ENCODE results near the gene GET3. TPM values are rescaled to one million over a fixed set of nuclear protein-coding genes. Genes with fewer than 3 reads are reported as not detected.

The GET3 gene
- total and polyA plus RNA-seq, 2 donors (not counting 3 experiments of a cell fraction or from before 2014, with no cell fraction given): 74.8 to 197 TPM

- intact Hi-C loops (cut with micrococcal nuclease): loop anchor here (10.0 kb wide), 1 partner anchor 115 kb away; the partner anchor contains the start of genes ZNF490 and ZNF791
- Histone ChIP-seq H3K4me3 (replicated peaks in 1 of 3; ENCODE audit: insufficient read depth in 1 of 3, low read depth in 1 of 3, low read length in 3 of 3) (no peak overlapping the region), H3K9me3 (replicated peaks; ENCODE audit: control insufficient read depth, insufficient read depth, low read length) (no peaks in the 10 kb centered on the region), H3K4me1 (ENCODE audit: control insufficient read depth, extremely low read depth, insufficient read depth, low read length) (peaks cover 13% of the 10 kb centered on the region), H3K9me1 (replicated peaks; ENCODE audit: control insufficient read depth, extremely low read depth, insufficient read depth, low read length) (no peaks in the 10 kb centered on the region), H3K36me3 (ENCODE audit: control insufficient read depth in 2 of 2, extremely low read depth in 1 of 2, insufficient read depth in 2 of 2, low read length in 2 of 2) (peaks cover 9 to 31% of the 10 kb centered on the region in 2 experiments), H3K79me2 (ENCODE audit: control insufficient read depth, insufficient read depth, low read length) (peaks cover 45% of the 10 kb centered on the region), H3K27me3 (ENCODE audit: control insufficient read depth in 2 of 2, insufficient read depth in 2 of 2, low read length in 2 of 2) (no peaks in the 10 kb centered on the region), H4K20me1 (replicated peaks; ENCODE audit: control insufficient read depth, extremely low read depth, insufficient read depth, low read length) (no peaks in the 10 kb centered on the region), H3K27ac (ENCODE audit: insufficient read depth, low read depth, low read length) (no peak overlapping the region), H3K9ac (replicated peaks; ENCODE audit: extremely low read depth, insufficient read depth, low read length) (no peak overlapping the region), H3K4me2 (ENCODE audit: insufficient read depth, low read length) (no peak overlapping the region), H2AFZ (ENCODE audit: low read depth, low read length) (no peak overlapping the region)
- dilution Hi-C loops (cut with MboI; ENCODE audit: extremely low pct_ligation_motif_present, low sequenced_read_pairs): no loop called here
- ChIA-PET POLR2A (no interaction called here), CTCF (interaction anchor here (1.7 kb wide), 1 partner anchor 30 kb away, joined by 3 read pairs; no protein-coding TSS in a partner anchor)
- no peak for FAIRE-seq
- no TSS peak for BruUV-seq (replicated peaks)
- no peak for TF ChIP-seq EZH2 (IDR thresholded peaks at IDR 0.05; ENCODE audit: borderline replicate concordance, low read depth, low read length, severe bottlenecking)
- no peak for TF ChIP-seq POLR2A (IDR thresholded peaks at IDR 0.05; ENCODE audit: low read depth, low read length)
- TF ChIP-seq, protein P1, sequence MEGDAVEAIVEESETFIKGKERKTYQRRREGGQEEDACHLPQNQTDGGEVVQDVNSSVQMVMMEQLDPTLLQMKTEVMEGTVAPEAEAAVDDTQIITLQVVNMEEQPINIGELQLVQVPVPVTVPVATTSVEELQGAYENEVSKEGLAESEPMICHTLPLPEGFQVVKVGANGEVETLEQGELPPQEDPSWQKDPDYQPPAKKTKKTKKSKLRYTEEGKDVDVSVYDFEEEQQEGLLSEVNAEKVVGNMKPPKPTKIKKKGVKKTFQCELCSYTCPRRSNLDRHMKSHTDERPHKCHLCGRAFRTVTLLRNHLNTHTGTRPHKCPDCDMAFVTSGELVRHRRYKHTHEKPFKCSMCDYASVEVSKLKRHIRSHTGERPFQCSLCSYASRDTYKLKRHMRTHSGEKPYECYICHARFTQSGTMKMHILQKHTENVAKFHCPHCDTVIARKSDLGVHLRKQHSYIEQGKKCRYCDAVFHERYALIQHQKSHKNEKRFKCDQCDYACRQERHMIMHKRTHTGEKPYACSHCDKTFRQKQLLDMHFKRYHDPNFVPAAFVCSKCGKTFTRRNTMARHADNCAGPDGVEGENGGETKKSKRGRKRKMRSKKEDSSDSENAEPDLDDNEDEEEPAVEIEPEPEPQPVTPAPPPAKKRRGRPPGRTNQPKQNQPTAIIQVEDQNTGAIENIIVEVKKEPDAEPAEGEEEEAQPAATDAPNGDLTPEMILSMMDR (IDR thresholded peaks at IDR 0.05; ENCODE audit: extremely low read depth in 1 of 2, insufficient read depth in 1 of 2, low read depth in 1 of 2, low read length in 2 of 2): no peak
- TF ChIP-seq MYC (IDR thresholded peaks at IDR 0.05; ENCODE audit: low read depth, low read length): no peak
- no peak for TF ChIP-seq POLR2AphosphoS5 (IDR thresholded peaks at IDR 0.05; ENCODE audit: insufficient read depth, low read depth, low read length)
- no peak for TF ChIP-seq JUN (IDR thresholded peaks at IDR 0.05; ENCODE audit: borderline replicate concordance, insufficient read depth, insufficient read length, low read depth)
- no peak for TF ChIP-seq FOS (IDR thresholded peaks at IDR 0.05; ENCODE audit: borderline replicate concordance, insufficient read depth, low read length)
- TF ChIP-seq, protein P2, sequence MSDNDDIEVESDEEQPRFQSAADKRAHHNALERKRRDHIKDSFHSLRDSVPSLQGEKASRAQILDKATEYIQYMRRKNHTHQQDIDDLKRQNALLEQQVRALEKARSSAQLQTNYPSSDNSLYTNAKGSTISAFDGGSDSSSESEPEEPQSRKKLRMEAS (IDR thresholded peaks at IDR 0.05; ENCODE audit: insufficient read depth, insufficient read length): no peak
- TF ChIP-seq GATA2 (IDR thresholded peaks at IDR 0.05; ENCODE audit: insufficient read depth, insufficient read length, low read depth, low read length): no peak
- DNase-seq (ENCODE audit: low read depth, low spot score): no peak
These were observed 7.2 kb upstream of the GET3 start for GRCh38 chr19:12730064-12730463.

All from endothelial cell of umbilical vein (primary cell).